Colonic mucosa (tissue), 4 donors: ENCODE measurements around the gene VAT1L. TPM values are rescaled to one million over a fixed set of nuclear protein-coding genes. Genes with fewer than 3 reads are reported as not detected.
A peak's percentile ranks its signal among the peaks of the same experiment; 100 is the strongest.

Source experiments
- DNase-seq: peaks from one replicate; pipeline ENCODE4 v3.0.0-alpha.2; 2020
- H3K27ac ChIP-seq: fragments of 200-600 bp; one replicate; pipeline ENCODE4 v1.8.0; 2021
- H3K27me3 ChIP-seq: fragments of 200-600 bp; one replicate; pipeline ENCODE4 v1.8.0; 2021
- H3K36me3 ChIP-seq: fragments of 200-600 bp; one replicate; pipeline ENCODE4 v1.8.0; 2021
- H3K4me1 ChIP-seq: fragments of 200-600 bp; one replicate; pipeline ENCODE4 v1.8.0; 2021; ENCODE audit warnings: mild to moderate bottlenecking
- H3K4me3 ChIP-seq: fragments of 200-600 bp; one replicate; pipeline ENCODE4 v1.8.0; 2021
- H3K9ac ChIP-seq, 2 donors: one replicate each; pipeline ENCODE4 v1.7.0; 2013; ENCODE audit warnings: control low read depth in 2 of 2, low read depth in 2 of 2, low read length in 2 of 2
- H3K9me3 ChIP-seq: fragments of 200-600 bp; one replicate; pipeline ENCODE4 v1.8.0; 2021
- CTCF ChIP-seq: fragments of 200-600 bp; IDR thresholded peaks from one replicate; pipeline ENCODE4 v1.8.0; 2022; ENCODE audit warnings: antibody characterized with exemption, mild to moderate bottlenecking
- intact Hi-C: fragments of 100-400 bp; cut with DNase I; formaldehyde crosslinking; loops from one replicate; pipeline ENCODE4 v1.14.1; 2022
- total RNA-seq, 2 donors: library from RNA; stranded (reverse); fragmentation: NEBNext Ultra II Directional in 1 of 2; extraction: Animal tissue kit (Norgen Biotek cat#: 25700) in 1 of 2; gene quantifications; one replicate each; pipeline ENCODE4 v1.2.1, GENCODE V29; 2021
- donor health status: healthy.
- donor health status: DM: no; HTN: no; CAD: no.
- donor health status: DM: no; HTN: no; CAD: no.

VAT1L gene
- total RNA-seq, 2 donors from 2014 or later = 1.4 to 3.3 TPM

DNA sequence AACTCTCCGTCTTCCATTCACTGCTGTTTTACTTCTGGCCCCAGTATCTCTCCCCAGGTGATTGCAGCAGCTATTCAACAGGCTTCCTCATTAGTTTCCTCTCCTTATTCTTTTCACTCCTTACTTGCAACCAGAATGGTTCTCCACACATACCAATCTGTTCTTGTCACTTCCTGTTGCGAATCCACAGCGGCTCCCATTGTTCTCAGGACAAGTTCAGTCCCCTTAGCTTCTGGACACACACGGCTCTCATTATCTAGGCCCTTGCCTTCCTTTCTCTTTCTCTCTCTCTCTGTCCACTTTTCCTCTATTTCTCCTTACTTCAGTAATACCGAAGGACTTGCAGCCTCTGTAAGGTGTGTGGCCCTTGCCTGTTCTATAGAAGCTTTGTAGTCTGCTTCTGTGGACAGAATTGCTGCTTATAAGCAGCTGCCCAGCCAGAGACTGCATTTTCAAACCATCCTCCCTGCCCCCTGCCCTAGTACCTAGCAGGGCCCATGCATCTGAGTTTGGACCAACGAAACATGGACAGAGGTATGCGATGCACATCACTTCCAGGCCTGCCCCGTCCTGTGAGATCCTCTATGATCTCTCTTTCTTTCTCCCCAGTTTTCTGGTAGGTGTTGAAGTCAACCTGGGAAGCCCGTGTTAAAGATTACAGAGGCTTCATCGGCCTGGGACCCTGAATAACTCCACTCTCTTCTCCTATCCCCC is 45.7 kb downstream of the VAT1L start:
- intact Hi-C loops = no loop called here
- no peaks in the 10 kb centered on the region for H3K9me3 ChIP-seq
- TF ChIP-seq CTCF = no peak

DNA sequence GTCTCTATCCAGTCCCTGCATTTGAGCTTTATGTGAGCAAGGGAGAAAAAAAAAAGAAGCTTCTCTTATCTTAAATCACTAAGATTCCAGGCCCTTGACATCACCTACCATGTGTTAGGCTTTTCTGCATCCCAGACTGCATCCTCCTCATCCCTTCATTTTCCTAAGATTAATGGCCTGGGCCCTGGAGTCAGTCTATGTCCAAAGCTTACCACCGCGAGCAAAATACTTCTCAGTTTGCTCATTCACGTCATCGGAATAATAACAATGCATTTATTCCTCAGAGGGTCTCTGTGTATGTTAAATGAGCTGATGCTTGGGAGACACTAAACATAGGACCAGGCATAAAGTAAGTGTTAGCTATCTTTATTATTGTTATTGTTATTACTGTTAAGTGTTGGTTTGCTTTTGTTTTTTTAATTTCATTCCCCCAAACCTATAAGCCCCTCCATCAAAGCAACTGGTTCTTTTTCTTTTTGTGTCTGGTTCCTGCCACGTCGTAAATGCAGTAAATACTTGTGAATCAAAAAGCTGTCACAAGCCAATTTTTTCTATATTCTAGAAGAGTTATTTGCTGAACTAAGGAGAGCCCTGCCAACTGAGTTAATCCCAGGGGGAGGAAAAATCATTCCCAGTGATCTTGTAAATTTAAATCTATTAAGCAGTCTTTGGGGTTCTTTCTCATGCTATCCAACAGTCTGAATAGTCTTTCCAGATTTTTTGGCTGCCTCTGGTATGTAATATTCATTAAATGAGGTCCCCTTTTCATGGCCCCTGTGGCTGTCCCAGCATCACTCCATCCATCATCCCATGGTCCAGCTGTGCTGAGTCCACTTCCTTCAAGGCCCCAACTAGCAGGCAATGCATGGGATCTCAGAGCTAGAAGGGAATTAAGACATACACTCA is 46.5 kb downstream of the VAT1L start:
- H3K4me3 ChIP-seq = no peak overlapping the region
- TF ChIP-seq CTCF = no peak
- intact Hi-C loops = no loop called here
- H3K36me3 ChIP-seq = no peaks in the 10 kb centered on the region
- H3K9ac ChIP-seq = no peak overlapping the region
- H3K27ac ChIP-seq = no peak overlapping the region
- no peak for DNase-seq
- H3K27me3 ChIP-seq = no peaks in the 10 kb centered on the region
- H3K9me3 ChIP-seq = no peaks in the 10 kb centered on the region
- H3K4me1 ChIP-seq = no peaks in the 10 kb centered on the region

More for the DNA sequence above, 45.7 kb downstream of the VAT1L start:
- Histone ChIP-seq H3K27ac (no peak overlapping the region), H3K4me3 (no peak overlapping the region), H3K4me1 (no peaks in the 10 kb centered on the region), H3K27me3 (no peaks in the 10 kb centered on the region), H3K36me3 (no peaks in the 10 kb centered on the region), H3K9ac (no peak overlapping the region)
- no peak for DNase-seq

GRCh38 chr16:77836801-77837200 is 48.4 kb downstream of the VAT1L start:
- Histone ChIP-seq H3K9ac (no peak overlapping the region), H3K36me3 (no peaks in the 10 kb centered on the region), H3K27ac (no peak overlapping the region), H3K4me3 (no peak overlapping the region), H3K9me3 (no peaks in the 10 kb centered on the region), H3K27me3 (no peaks in the 10 kb centered on the region), H3K4me1 (no peaks in the 10 kb centered on the region)
- DNase-seq = no peak
- intact Hi-C loops = no loop called here
- TF ChIP-seq CTCF = no peak

DNA sequence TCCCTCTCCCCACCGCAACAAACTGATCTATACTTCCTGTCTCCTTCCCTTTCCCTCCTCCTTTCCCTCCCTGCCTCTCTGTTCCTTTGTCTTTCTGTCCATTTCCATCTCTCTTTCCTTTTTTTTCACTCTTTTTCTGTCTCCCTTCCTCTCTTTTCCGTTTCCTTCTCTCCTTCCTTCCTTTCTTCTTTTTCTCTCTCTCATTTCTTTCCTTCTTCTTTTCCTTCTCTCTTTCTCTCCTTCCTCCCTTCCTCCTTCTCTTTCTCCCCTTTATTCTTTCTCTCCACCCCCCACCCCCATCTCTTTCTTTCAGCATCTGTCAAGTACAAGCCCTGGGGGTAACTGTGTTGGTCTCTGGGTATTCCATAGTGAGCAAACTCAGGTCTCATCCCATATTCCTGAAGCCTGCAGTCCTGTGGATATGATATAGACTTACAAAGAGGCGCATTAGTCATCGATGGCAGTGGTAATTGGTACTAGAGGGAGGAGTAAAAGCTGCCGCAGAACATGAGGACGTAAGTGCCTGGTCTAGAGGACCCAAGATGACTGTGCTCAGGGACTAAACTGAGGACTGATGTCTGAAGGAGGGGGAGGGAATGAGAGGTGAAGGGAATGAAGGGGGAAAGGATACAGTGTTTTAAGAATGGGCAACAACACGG is 50.4 kb downstream of the VAT1L start:
- no peaks in the 10 kb centered on the region for H3K9me3 ChIP-seq
- no peak overlapping the region for H3K27ac ChIP-seq
- intact Hi-C loops = no loop called here
- no peak overlapping the region for H3K9ac ChIP-seq
- no peaks in the 10 kb centered on the region for H3K36me3 ChIP-seq
- H3K4me3 ChIP-seq = no peak overlapping the region
- no peak for DNase-seq
- H3K4me1 ChIP-seq = no peaks in the 10 kb centered on the region
- TF ChIP-seq CTCF = no peak
- no peaks in the 10 kb centered on the region for H3K27me3 ChIP-seq

DNA sequence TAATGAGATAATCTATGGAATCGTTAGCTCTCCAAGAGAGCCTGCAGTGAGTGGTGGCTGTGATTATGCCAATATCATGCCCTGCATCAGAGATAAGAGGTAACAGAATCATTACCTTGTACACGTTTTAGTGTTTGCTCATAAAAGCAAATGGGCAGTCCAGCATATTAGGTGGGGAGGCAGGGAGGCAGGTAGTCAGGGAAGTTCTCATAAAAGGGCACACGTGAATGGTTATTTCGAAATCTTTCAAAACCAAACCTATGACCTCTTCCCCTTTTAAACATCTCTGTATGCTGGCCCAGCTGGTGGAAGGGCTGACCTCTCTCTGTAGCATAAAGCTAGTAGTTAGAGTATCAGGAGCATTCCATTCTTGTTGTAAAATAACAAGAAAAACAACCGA is 51.7 kb downstream of the VAT1L start:
- H3K4me1 ChIP-seq = no peaks in the 10 kb centered on the region
- no peaks in the 10 kb centered on the region for H3K9me3 ChIP-seq
- no peaks in the 10 kb centered on the region for H3K27me3 ChIP-seq
- no peak overlapping the region for H3K9ac ChIP-seq
- no peak for TF ChIP-seq CTCF
- H3K4me3 ChIP-seq = no peak overlapping the region
- peak; percentile 60 for DNase-seq
- H3K36me3 ChIP-seq = no peaks in the 10 kb centered on the region
- no peak overlapping the region for H3K27ac ChIP-seq
- intact Hi-C loops = no loop called here
